BE2C (cell line): Measurements from ENCODE around the gene IGFBP5.

Experiments used
- DNase-seq: peaks from one replicate; pipeline ENCODE4 v3.0.0-alpha.2; 2020
- H3K27me3 ChIP-seq: fragments of 250-450 bp; sonication (Bioruptor Pico); 2 replicates; pipeline ENCODE4 v1.5.1; 2020; ENCODE audit warnings: mild to moderate bottlenecking
- H3K36me3 ChIP-seq: fragments of 250-450 bp; sonication (Bioruptor Pico); 2 replicates; pipeline ENCODE4 v1.5.1; 2020; ENCODE audit warnings: mild to moderate bottlenecking
- H3K4me1 ChIP-seq: fragments of 250-450 bp; sonication (Bioruptor Pico); 2 replicates; pipeline ENCODE4 v1.5.1; 2020
- H3K4me3 ChIP-seq: 2 replicates; pipeline ENCODE4 v1.5.1; 2011; ENCODE audit warnings: low read depth, low read length
- H3K9me3 ChIP-seq: fragments of 250-450 bp; sonication (Bioruptor Pico); 2 replicates; pipeline ENCODE4 v1.5.1; 2020
- CTCF ChIP-seq: IDR thresholded peaks from 2 replicates; pipeline ENCODE4 v1.5.1; 2012; ENCODE audit warnings: mild to moderate bottlenecking, low read depth, low read length

Gene IGFBP5

GRCh38 chr2:216632952-216633615 is 62.3 kb downstream of the IGFBP5 start, which contains the start of gene IGFBP2:
IGFBP2 (plus strand) TSS chr2:216633420; CDS start chr2:216633524, 104 bp downstream.
- Histone ChIP-seq H3K4me3 (peak within 1 kb of the TSS; percentile 99), H3K4me1 (peaks cover 3% of the 10 kb centered on the region), H3K27me3 (no peaks in the 10 kb centered on the region), H3K9me3 (no peaks in the 10 kb centered on the region), H3K36me3 (peaks cover 11% of the 10 kb centered on the region; the same call in 1 of the 2 replicates)
- DNase-seq = peak; percentile 90
- no peak for TF ChIP-seq CTCF

GRCh38 chr2:216632346-216632951 is 62.9 kb downstream of the IGFBP5 start:
- H3K27me3 ChIP-seq = no peaks in the 10 kb centered on the region
- TF ChIP-seq CTCF = no peak
- peaks cover 4% of the 10 kb centered on the region; the same call in 1 of the 2 replicates for H3K36me3 ChIP-seq
- peak overlapping the region; percentile 55 for H3K4me3 ChIP-seq
- H3K4me1 ChIP-seq = peaks cover 3% of the 10 kb centered on the region
- no peaks in the 10 kb centered on the region for H3K9me3 ChIP-seq
- no peak for DNase-seq

GRCh38 chr2:216629784-216630183 is 65.6 kb downstream of the IGFBP5 start:
- Histone ChIP-seq H3K27me3 (no peaks in the 10 kb centered on the region), H3K4me3 (no peak overlapping the region), H3K4me1 (peaks cover 3% of the 10 kb centered on the region; the same call in 1 of the 2 replicates), H3K36me3 (no peaks in the 10 kb centered on the region), H3K9me3 (no peaks in the 10 kb centered on the region)
- TF ChIP-seq CTCF = no peak
- DNase-seq = no peak

DNA sequence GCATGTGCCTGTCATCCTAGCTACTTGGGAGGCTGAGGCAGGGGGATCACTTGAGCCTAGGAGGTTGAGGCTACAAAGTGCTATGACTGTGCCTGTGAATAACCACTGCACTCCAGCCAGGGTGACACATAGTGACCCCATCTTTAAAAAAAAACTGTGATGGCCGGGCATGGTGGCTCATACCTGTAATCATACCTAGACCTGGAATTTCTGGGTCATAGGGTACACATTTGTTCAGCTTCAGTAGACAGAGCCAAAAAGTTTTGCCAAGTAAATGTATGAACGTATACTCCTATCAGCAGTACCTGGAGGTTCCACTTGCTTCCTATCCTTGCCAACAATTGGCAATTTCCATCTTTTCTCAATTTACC is 68.5 kb downstream of the IGFBP5 start:
- Histone ChIP-seq H3K4me3 (no peak overlapping the region), H3K27me3 (no peaks in the 10 kb centered on the region), H3K36me3 (no peaks in the 10 kb centered on the region), H3K4me1 (no peaks in the 10 kb centered on the region; the same call in 1 of the 2 replicates), H3K9me3 (no peaks in the 10 kb centered on the region)
- no peak for DNase-seq
- TF ChIP-seq CTCF = no peak

GRCh38 chr2:216626168-216626874 is 69.0 kb downstream of the IGFBP5 start:
- H3K36me3 ChIP-seq = no peaks in the 10 kb centered on the region
- no peak for DNase-seq
- H3K9me3 ChIP-seq = no peaks in the 10 kb centered on the region
- no peak overlapping the region for H3K4me3 ChIP-seq
- TF ChIP-seq CTCF = no peak
- H3K4me1 ChIP-seq = peaks cover 2% of the 10 kb centered on the region
- H3K27me3 ChIP-seq = no peaks in the 10 kb centered on the region
